ENCODE measurements around the gene TMEM200C.

The TMEM200C gene

DNA sequence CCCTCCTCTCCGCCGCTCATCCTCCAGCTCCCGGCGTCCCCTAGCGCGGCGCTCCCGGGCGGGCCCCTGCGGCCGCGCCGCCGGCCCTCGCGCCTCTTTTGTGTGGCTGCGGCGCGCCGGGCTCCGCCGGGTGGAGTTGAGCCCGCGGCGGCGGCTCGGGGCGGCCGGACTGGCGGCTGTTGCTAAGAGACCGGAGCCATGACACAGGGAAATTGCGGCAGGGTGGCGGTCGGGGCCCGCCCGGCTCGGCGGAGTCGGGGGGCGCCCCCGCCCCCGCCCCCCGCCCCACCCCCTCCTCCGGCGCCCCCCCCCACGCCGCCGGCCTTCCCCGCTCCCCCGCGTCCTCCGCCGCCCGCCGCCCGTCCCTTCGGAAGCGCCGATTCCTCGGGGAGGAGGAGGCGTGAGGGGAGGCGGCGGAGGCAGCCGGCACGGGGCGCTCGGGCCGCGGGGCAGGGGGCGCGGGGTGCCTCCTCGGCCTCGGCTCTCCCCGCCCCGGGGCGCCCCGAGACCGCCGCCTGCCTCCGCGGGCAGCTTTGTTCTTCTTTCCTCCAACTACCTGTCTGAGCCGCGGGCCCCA is at the start of gene TMEM200C:
TMEM200C (minus strand) TSS at position 224 of the 577 bp plus-strand sequence. CDS start 3,459 bp downstream, outside the sequence.
- DNase-seq (ENCODE audit: low read depth in 2 of 2), result no peak

DNA sequence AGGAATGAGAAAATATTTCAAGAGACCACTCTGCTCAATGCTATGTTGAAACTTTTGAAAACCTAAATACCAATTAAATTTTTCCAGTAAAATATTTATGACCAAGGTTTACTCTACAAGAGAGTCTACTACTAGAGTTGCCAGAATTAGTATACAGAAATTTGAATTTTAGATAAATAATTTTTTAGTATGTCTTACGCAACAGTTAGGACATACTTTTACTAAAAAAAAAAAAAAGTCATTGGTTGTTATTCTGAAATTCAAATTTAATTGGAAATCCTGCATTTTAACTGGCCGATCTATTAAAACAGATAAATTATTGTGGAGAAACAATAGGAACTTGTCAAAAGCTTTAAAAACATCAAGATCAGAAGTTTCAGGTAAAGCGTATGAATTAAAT is 49.1 kb upstream of the TMEM200C start:
- no peak for DNase-seq (ENCODE audit: low read depth in 2 of 2)

DNA sequence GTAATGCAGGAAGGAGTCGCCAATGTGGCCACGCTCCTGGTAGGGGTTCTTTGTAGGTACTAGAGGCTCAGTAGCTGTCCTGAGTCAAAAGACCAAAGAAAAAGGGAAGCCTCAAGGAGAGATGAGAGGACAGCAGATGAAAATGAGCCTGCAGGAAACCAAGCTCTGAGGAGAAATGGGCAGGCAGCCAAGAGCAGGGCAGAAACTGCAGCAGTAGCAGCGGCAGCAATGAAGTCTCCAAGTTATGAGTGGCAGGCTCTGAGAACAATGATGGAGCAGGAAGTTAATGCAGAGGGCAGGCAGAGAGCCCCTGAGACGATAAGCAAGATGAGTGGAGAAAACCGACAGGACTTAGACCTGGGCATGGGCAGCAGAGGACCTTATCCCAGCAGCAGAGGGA is 48.2 kb upstream of the TMEM200C start:
- DNase-seq (ENCODE audit: low read depth in 2 of 2), result no peak

GRCh38 chr18:5942591-5942990 is 47.3 kb upstream of the TMEM200C start:
- no peak for DNase-seq (ENCODE audit: low read depth in 2 of 2)

- no peak for DNase-seq (ENCODE audit: low read depth in 2 of 2)
Observed at GRCh38 chr18:5941890-5942289, 46.6 kb upstream of the TMEM200C start.

- DNase-seq (ENCODE audit: low read depth in 2 of 2), result no peak
Observed at GRCh38 chr18:5939801-5940667, 44.7 kb upstream of the TMEM200C start.

GRCh38 chr18:5937795-5938194 is 42.5 kb upstream of the TMEM200C start:
- DNase-seq (ENCODE audit: low read depth in 2 of 2), result no peak

DNA sequence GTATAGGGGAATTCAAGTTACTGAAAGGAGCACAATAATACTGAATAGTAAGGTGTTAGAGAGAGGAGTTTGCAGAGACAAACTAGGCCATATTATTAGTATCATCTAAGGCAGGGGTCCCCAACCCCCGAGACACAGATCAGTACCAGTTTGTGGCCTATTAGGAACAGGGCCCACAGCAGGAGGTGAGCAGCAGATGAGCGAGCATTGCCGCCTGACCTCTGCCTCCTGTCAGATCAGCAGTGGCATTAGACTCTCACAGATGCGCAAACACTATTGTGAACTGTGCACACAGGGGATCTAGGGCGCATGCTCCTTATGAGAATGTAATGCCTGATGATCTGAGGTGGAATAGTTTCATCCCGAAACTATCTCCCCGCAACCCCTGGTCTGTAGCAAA is 41.8 kb upstream of the TMEM200C start:
- DNase-seq (ENCODE audit: low read depth in 2 of 2), result no peak

GRCh38 chr18:5930789-5931188 is 35.5 kb upstream of the TMEM200C start:
- DNase-seq (ENCODE audit: low read depth in 2 of 2), result no peak

DNA sequence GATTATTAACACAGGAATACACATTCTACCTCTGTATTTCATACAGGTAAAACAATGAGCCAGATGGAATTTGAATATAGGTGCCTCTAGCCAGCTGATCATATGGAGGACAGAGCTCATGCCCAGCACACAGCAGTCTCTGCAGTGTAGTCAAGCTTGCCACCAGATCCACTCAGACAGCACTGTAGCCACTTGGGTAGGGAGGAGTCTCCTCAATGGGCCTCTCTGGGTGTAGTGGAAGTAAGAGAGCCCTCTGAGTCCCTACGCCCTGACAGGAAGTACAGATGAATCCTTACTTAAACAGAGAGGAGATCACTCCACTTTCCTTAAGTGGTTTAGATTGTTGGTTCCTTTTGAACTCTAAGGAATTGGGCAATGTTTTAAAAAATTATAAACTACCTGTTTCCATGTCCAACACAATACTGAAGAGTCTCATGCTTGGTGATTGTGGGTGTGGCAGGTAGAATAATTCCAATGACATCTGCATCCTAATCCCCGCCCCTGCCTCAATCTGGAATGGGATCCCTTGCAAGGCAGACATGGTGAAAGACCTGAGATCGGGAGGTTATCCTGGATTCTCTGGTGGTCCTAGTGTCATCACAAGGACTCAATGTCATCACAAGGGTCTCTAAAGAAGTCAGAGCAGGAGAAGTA is 23.0 kb upstream of the TMEM200C start:
- no peak for DNase-seq (ENCODE audit: low read depth in 2 of 2)

GRCh38 chr18:5914951-5915350 is 19.6 kb upstream of the TMEM200C start:
- no peak for DNase-seq (ENCODE audit: low read depth in 2 of 2)

DNA sequence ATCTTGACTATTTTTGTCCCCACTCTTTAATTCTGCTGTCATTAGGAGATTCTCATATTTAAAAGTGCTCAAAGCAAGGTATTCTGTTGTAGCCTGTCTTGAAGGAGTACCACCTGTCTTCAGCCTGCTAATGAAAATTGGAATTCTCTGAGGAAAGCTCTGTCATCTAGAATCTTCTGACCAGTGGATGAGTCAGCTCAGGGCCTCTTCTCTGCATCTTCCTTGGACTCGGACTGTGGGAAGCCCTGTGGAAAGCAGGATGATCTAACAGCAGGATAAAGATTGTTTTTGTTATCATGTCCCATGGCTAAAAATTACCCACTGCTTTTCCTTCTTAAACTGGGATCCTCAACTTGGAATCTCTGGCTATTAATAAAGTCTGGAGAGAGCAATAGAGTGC is 18.7 kb upstream of the TMEM200C start:
- no peak for DNase-seq (ENCODE audit: low read depth in 2 of 2)

- no peak for DNase-seq (ENCODE audit: low read depth in 2 of 2)
Observed at GRCh38 chr18:5912566-5912965, 17.2 kb upstream of the TMEM200C start.

DNA sequence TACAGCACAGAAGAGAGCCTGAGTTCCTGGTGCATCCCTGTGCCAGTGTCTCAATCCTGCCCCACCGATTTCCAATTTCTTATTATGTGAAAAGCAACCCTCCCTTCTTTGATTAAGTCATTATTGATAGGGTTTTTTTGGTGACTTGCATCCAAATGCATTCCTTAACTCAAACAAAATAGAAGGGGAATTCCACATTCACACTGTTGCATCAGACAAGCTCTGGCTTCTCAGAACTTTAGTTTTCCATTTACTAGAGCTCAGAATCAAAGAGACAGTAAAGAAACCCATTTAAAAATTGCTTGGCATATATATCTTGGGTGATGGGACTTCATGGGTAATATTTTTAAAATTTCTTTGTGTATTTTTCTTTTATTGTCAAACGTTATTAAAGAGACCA is 13.8 kb upstream of the TMEM200C start:
- DNase-seq (ENCODE audit: low read depth in 2 of 2), result no peak

DNA sequence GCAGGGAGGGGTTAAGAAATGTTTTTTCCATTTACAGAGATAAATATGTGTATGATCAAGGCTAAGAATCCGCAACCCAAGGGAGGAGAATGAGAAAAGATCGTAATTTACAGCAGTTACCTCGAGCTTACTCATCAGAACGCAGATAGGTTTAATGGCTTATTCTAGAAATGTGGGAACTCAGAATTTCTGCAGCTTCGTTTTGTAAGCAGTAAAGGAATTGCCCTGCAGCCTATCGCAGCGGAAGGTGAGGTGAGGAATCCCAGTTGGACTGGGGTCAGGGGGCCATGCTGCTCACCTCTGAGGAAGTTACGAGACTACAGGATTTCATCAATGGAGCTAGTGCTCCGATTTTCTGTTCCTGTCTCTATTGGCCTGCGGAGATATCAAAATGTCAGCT is 8.1 kb upstream of the TMEM200C start:
- DNase-seq (ENCODE audit: low read depth in 2 of 2), result no peak

DNA sequence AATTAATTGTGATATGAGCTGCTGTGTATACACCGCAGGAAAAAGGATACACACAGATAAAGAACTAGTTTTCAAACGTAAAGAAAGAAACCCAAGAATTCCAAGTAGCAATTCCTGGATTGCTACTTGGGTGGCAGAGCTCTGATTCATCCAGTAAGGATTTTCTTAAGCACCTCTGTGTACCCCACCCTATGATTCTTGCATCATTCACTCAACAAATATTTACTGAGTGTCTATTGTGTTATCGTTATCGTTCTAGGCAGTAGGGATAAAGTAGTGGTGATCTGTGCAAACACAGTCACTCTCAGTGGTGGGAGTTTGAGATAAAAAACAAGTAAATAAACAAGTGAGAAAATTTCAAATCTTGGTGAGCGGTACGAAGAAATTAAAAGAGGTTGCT is 4.9 kb upstream of the TMEM200C start:
- DNase-seq (ENCODE audit: low read depth in 2 of 2), result no peak

DNA sequence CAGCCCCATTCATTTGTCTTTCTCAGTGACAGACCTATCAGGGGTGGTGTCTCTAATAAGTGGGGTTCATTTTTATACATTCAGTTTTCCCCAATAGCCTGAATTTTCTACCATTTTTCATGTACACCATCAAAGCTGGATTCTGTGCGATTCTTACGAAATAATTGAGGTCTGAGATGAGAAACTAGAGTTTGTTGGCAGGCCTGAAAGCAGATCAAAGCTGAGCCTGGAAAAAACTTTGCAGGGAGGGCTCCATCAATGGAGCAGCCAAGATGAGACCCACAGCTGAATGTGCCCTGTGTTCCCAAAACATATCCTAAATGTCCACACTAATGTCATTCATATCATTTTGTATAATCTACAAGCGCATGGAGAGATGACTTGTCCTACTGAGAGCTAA is 4.5 kb upstream of the TMEM200C start:
- DNase-seq (ENCODE audit: low read depth in 2 of 2), result no peak

DNA sequence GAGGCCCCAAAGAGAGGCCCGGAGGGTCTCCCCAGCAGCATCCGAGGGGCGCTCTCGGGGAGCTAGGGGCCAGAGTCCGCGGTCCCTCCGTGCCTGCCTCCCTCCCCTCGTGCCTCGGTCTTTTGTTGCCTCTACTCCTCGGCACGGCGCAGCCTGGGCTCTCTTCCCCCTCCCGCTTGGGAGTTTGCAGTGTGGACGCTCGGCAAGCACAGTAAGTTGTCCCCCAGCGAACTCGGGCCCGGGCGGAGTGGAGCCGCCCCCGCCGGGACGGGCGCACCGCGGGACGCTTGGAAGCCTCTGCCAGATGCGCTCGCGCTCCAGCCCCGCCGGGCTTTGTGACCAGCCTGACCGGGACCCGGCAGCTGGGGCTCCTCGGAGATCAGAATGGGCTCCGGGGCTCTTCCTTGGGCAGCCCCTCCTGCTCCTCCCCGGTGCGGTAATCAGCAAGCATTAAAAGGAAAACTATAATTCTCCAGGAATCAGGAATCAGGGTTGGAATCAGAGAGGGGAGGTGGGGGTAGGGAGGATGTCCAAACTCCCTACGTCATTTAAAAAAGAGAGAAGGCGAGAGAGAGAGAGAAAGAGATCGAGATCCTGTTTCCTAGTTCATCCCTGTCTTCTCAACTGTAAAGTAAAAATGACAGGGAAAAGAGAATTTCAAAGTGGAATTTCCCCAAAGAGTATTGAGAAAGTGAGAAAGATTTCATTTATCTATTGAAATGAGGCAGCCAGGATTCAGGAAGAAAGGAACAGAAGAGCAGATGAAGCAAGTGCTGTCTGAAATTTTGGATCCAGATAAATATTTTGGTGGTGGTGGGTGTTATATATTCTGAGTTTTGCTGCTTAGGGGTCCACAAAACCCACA is 786 bp upstream of the TMEM200C start:
- DNase-seq (ENCODE audit: low read depth in 2 of 2), result no peak

GRCh38 chr18:5894611-5895298 is 567 bp downstream of the TMEM200C start:
- no peak for DNase-seq (ENCODE audit: low read depth in 2 of 2)

GRCh38 chr18:5893956-5894610 is 1.2 kb downstream of the TMEM200C start:
- no peak for DNase-seq (ENCODE audit: low read depth in 2 of 2)
